Measurements from ENCODE around the gene CAMKMT.

CAMKMT gene

GRCh38 chr2:44789446-44789845 lies 427.7 kb downstream of the CAMKMT start:
- H2AK5ac ChIP-seq (ENCODE audit: low read depth, low read length), result no peak overlapping the region
- H3K36me3 ChIP-seq (replicated peaks in 1 of 2; ENCODE audit: control insufficient read depth in 2 of 2, insufficient read depth in 2 of 2, low read length in 2 of 2), result no peaks in the 10 kb centered on the region
- H3K27ac ChIP-seq (replicated peaks; ENCODE audit: low read length), result no peak overlapping the region
- peaks cover 0 to 38% (median 0%) of the 10 kb centered on the region in 3 experiments for H3K27me3 ChIP-seq (ENCODE audit: control insufficient read depth in 3 of 3, insufficient read depth in 3 of 3, low read depth in 1 of 3, low read length in 3 of 3)
- no peak overlapping the region for H2BK12ac ChIP-seq (ENCODE audit: low read length)
- no peak for DNase-seq (ENCODE audit: low spot score)
- H3K9me3 ChIP-seq (replicated peaks in 1 of 2; ENCODE audit: control insufficient read depth in 2 of 2, insufficient read depth in 1 of 2, low read depth in 1 of 2, low read length in 2 of 2), result peaks cover 0 to 5% of the 10 kb centered on the region in 2 donors
- H3K18ac ChIP-seq (ENCODE audit: low read length), result no peak overlapping the region
- H2BK15ac ChIP-seq (ENCODE audit: low read length), result no peak overlapping the region
- no peak overlapping the region for H2AFZ ChIP-seq (ENCODE audit: low read length)
- peaks cover 11 to 20% of the 10 kb centered on the region in 2 donors for H3K4me1 ChIP-seq (ENCODE audit: control insufficient read depth in 2 of 2, insufficient read depth in 1 of 2, low read depth in 1 of 2, low read length in 2 of 2)
- no peak overlapping the region for H3K4ac ChIP-seq (ENCODE audit: low read length)
- no peak overlapping the region for H3K9ac ChIP-seq (ENCODE audit: low read depth, low read length, poor library complexity)
- H3K14ac ChIP-seq (ENCODE audit: low read length), result no peak overlapping the region
- WGBS, 2 donors (ENCODE audit: extremely low coverage in 2 of 2, insufficient read length in 2 of 2, insufficient replicate concordance in 1 of 2), result no CpG with 5 or more reads among the region's 5 CpGs
- H4K8ac ChIP-seq (ENCODE audit: low read depth, low read length), result no peak overlapping the region
- H4K91ac ChIP-seq (ENCODE audit: low read depth, low read length, poor library complexity), result no peak overlapping the region
- H2BK120ac ChIP-seq (ENCODE audit: low read depth, low read length), result no peak overlapping the region
- H3K4me2 ChIP-seq (ENCODE audit: insufficient read depth, low read length, poor library complexity, severe bottlenecking), result no peak overlapping the region
- H2BK5ac ChIP-seq (ENCODE audit: low read length), result no peak overlapping the region
- no peak overlapping the region for H3K4me3 ChIP-seq (ENCODE audit: low read length in 2 of 2)
- H3K79me1 ChIP-seq (ENCODE audit: low read depth, low read length), result no peaks in the 10 kb centered on the region
- no peak overlapping the region for H3K23ac ChIP-seq (ENCODE audit: low read depth, low read length, poor library complexity)

GRCh38 chr2:44789971-44790721 lies 428.4 kb downstream of the CAMKMT start:
- H3K4ac ChIP-seq (ENCODE audit: low read length), result no peak overlapping the region
- no peak overlapping the region for H2BK5ac ChIP-seq (ENCODE audit: low read length)
- H2BK15ac ChIP-seq (ENCODE audit: low read length), result no peak overlapping the region
- H3K27ac ChIP-seq (replicated peaks; ENCODE audit: low read length), result peak overlapping the region; percentile 12
- H3K14ac ChIP-seq (ENCODE audit: low read length), result no peak overlapping the region
- H3K9me3 ChIP-seq (replicated peaks in 1 of 2; ENCODE audit: control insufficient read depth in 2 of 2, insufficient read depth in 1 of 2, low read depth in 1 of 2, low read length in 2 of 2), result peaks cover 0 to 5% of the 10 kb centered on the region in 2 donors
- H3K4me2 ChIP-seq (ENCODE audit: insufficient read depth, low read length, poor library complexity, severe bottlenecking), result no peak overlapping the region
- DNase-seq (ENCODE audit: low spot score), result no peak
- H2BK12ac ChIP-seq (ENCODE audit: low read length), result no peak overlapping the region
- H3K18ac ChIP-seq (ENCODE audit: low read length), result no peak overlapping the region
- H3K36me3 ChIP-seq (replicated peaks in 1 of 2; ENCODE audit: control insufficient read depth in 2 of 2, insufficient read depth in 2 of 2, low read length in 2 of 2), result no peaks in the 10 kb centered on the region
- H2BK120ac ChIP-seq (ENCODE audit: low read depth, low read length), result no peak overlapping the region
- no peak overlapping the region for H4K91ac ChIP-seq (ENCODE audit: low read depth, low read length, poor library complexity)
- peaks cover 11 to 20% of the 10 kb centered on the region in 2 donors for H3K4me1 ChIP-seq (ENCODE audit: control insufficient read depth in 2 of 2, insufficient read depth in 1 of 2, low read depth in 1 of 2, low read length in 2 of 2)
- H3K23ac ChIP-seq (ENCODE audit: low read depth, low read length, poor library complexity), result no peak overlapping the region
- H3K9ac ChIP-seq (ENCODE audit: low read depth, low read length, poor library complexity), result no peak overlapping the region
- no peaks in the 10 kb centered on the region for H3K79me1 ChIP-seq (ENCODE audit: low read depth, low read length)
- H4K8ac ChIP-seq (ENCODE audit: low read depth, low read length), result no peak overlapping the region
- WGBS, 2 donors (ENCODE audit: extremely low coverage in 2 of 2, insufficient read length in 2 of 2, insufficient replicate concordance in 1 of 2), result no CpG with 5 or more reads among the region's 7 CpGs
- peaks cover 0 to 38% (median 0%) of the 10 kb centered on the region in 3 experiments for H3K27me3 ChIP-seq (ENCODE audit: control insufficient read depth in 3 of 3, insufficient read depth in 3 of 3, low read depth in 1 of 3, low read length in 3 of 3)
- H2AK5ac ChIP-seq (ENCODE audit: low read depth, low read length), result no peak overlapping the region
- no peak overlapping the region for H2AFZ ChIP-seq (ENCODE audit: low read length)
- H3K4me3 ChIP-seq (ENCODE audit: low read length in 2 of 2), result no peak overlapping the region

- no peak overlapping the region for H2BK12ac ChIP-seq (ENCODE audit: low read length)
- no peak overlapping the region for H3K23ac ChIP-seq (ENCODE audit: low read depth, low read length, poor library complexity)
- no peak overlapping the region for H4K8ac ChIP-seq (ENCODE audit: low read depth, low read length)
- no peak overlapping the region for H2AK5ac ChIP-seq (ENCODE audit: low read depth, low read length)
- no peak overlapping the region for H3K4me3 ChIP-seq (ENCODE audit: low read length in 2 of 2)
- no peak for DNase-seq (ENCODE audit: low spot score)
- H2BK15ac ChIP-seq (ENCODE audit: low read length), result no peak overlapping the region
- H3K4me1 ChIP-seq (ENCODE audit: control insufficient read depth in 2 of 2, insufficient read depth in 1 of 2, low read depth in 1 of 2, low read length in 2 of 2), result peaks cover 11 to 16% of the 10 kb centered on the region in 2 donors
- no peak overlapping the region for H3K9ac ChIP-seq (ENCODE audit: low read depth, low read length, poor library complexity)
- H3K18ac ChIP-seq (ENCODE audit: low read length), result no peak overlapping the region
- H4K91ac ChIP-seq (ENCODE audit: low read depth, low read length, poor library complexity), result no peak overlapping the region
- H2AFZ ChIP-seq (ENCODE audit: low read length), result no peak overlapping the region
- no peaks in the 10 kb centered on the region for H3K36me3 ChIP-seq (replicated peaks in 1 of 2; ENCODE audit: control insufficient read depth in 2 of 2, insufficient read depth in 2 of 2, low read length in 2 of 2)
- H3K14ac ChIP-seq (ENCODE audit: low read length), result no peak overlapping the region
- no peak overlapping the region for H3K27ac ChIP-seq (replicated peaks; ENCODE audit: low read length)
- H2BK120ac ChIP-seq (ENCODE audit: low read depth, low read length), result no peak overlapping the region
- peaks cover 0 to 5% of the 10 kb centered on the region in 2 donors for H3K9me3 ChIP-seq (replicated peaks in 1 of 2; ENCODE audit: control insufficient read depth in 2 of 2, insufficient read depth in 1 of 2, low read depth in 1 of 2, low read length in 2 of 2)
- no peak overlapping the region for H3K4me2 ChIP-seq (ENCODE audit: insufficient read depth, low read length, poor library complexity, severe bottlenecking)
- no peak overlapping the region for H2BK5ac ChIP-seq (ENCODE audit: low read length)
- H3K4ac ChIP-seq (ENCODE audit: low read length), result no peak overlapping the region
- peaks cover 0 to 52% (median 0%) of the 10 kb centered on the region in 3 experiments for H3K27me3 ChIP-seq (ENCODE audit: control insufficient read depth in 3 of 3, insufficient read depth in 3 of 3, low read depth in 1 of 3, low read length in 3 of 3)
- no peaks in the 10 kb centered on the region for H3K79me1 ChIP-seq (ENCODE audit: low read depth, low read length)
These were observed 431.6 kb downstream of the CAMKMT start for GRCh38 chr2:44793322-44793870.

GRCh38 chr2:44796771-44797170 lies 435.0 kb downstream of the CAMKMT start:
- H4K8ac ChIP-seq (ENCODE audit: low read depth, low read length), result no peak overlapping the region
- no peaks in the 10 kb centered on the region for H3K9me3 ChIP-seq (replicated peaks in 1 of 2; ENCODE audit: control insufficient read depth in 2 of 2, insufficient read depth in 1 of 2, low read depth in 1 of 2, low read length in 2 of 2)
- H3K36me3 ChIP-seq (replicated peaks in 1 of 2; ENCODE audit: control insufficient read depth in 2 of 2, insufficient read depth in 2 of 2, low read length in 2 of 2), result no peaks in the 10 kb centered on the region
- H2AK5ac ChIP-seq (ENCODE audit: low read depth, low read length), result peak overlapping the region; percentile 5
- H3K14ac ChIP-seq (ENCODE audit: low read length), result no peak overlapping the region
- no peak overlapping the region for H2BK5ac ChIP-seq (ENCODE audit: low read length)
- H3K4me2 ChIP-seq (ENCODE audit: insufficient read depth, low read length, poor library complexity, severe bottlenecking), result no peak overlapping the region
- DNase-seq (ENCODE audit: low spot score), result no peak
- H2BK120ac ChIP-seq (ENCODE audit: low read depth, low read length), result no peak overlapping the region
- H3K27ac ChIP-seq (replicated peaks; ENCODE audit: low read length), result no peak overlapping the region
- H2BK15ac ChIP-seq (ENCODE audit: low read length), result no peak overlapping the region
- H2BK12ac ChIP-seq (ENCODE audit: low read length), result no peak overlapping the region
- H3K4ac ChIP-seq (ENCODE audit: low read length), result no peak overlapping the region
- no CpG with 5 or more reads among the region's 4 CpGs for WGBS, 2 donors (ENCODE audit: extremely low coverage in 2 of 2, insufficient read length in 2 of 2, insufficient replicate concordance in 1 of 2)
- H2AFZ ChIP-seq (ENCODE audit: low read length), result no peak overlapping the region
- no peak overlapping the region for H3K23ac ChIP-seq (ENCODE audit: low read depth, low read length, poor library complexity)
- peaks cover 0 to 59% (median 0%) of the 10 kb centered on the region in 3 experiments for H3K27me3 ChIP-seq (ENCODE audit: control insufficient read depth in 3 of 3, insufficient read depth in 3 of 3, low read depth in 1 of 3, low read length in 3 of 3)
- no peak overlapping the region for H3K18ac ChIP-seq (ENCODE audit: low read length)
- H3K9ac ChIP-seq (ENCODE audit: low read depth, low read length, poor library complexity), result no peak overlapping the region
- H3K79me1 ChIP-seq (ENCODE audit: low read depth, low read length), result no peaks in the 10 kb centered on the region
- H3K4me3 ChIP-seq (ENCODE audit: low read length in 2 of 2), result no peak overlapping the region
- H4K91ac ChIP-seq (ENCODE audit: low read depth, low read length, poor library complexity), result no peak overlapping the region
- peaks cover 0 to 10% of the 10 kb centered on the region in 2 donors for H3K4me1 ChIP-seq (ENCODE audit: control insufficient read depth in 2 of 2, insufficient read depth in 1 of 2, low read depth in 1 of 2, low read length in 2 of 2)
